ENCODE results near the gene RAD18.

Gene RAD18

DNA sequence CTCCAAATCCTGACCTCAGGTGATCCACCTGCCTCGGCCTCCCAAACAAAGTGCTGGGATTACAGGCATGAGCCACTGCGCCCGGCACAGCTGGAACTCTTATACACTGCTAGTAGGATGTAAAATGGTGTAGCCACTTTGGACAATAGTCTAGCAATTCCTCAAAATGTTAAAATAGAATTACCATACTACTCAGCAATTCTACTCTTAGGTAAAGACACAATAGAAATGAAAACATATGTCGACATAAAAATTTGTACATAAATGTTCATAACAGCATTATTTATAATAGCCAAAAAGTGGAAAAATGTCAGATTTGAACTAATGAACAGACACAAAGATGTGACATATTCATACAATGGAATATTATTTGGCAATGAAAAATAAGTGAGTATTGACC lies 33.4 kb downstream of the RAD18 start:
- H3K4me3 ChIP-seq (ENCODE audit: low read depth in 1 of 5, low read length in 5 of 5), result no peak overlapping the region
- H3K9me3 ChIP-seq (ENCODE audit: control insufficient read depth in 5 of 5, low read length in 5 of 5), result no peaks in the 10 kb centered on the region

DNA sequence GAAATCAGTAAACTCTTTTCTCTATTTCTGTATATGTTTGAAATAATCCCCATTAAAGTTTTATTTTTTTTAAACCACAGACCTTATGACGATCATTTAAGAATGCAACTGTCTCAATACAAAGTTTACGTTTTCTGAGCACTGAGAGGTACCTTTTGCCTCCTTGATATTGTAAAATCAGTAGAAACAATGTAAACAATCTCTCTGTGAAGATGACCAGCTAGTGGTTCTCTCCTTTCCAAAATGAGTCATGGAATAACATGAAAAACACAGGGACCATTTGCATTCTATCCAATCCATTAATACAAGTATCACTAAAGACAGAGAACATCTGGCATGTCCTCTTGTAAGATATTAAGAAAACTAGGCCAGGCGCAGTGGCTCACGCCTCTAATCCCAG lies 48.8 kb downstream of the RAD18 start:
- no peaks in the 10 kb centered on the region for H3K9me3 ChIP-seq (ENCODE audit: control insufficient read depth in 5 of 5, low read length in 5 of 5)
- no peaks in the 10 kb centered on the region for H3K27me3 ChIP-seq (ENCODE audit: control insufficient read depth in 5 of 5, insufficient read depth in 4 of 5, low read length in 5 of 5)
- H3K36me3 ChIP-seq (ENCODE audit: control insufficient read depth in 5 of 5, insufficient read depth in 5 of 5, low read length in 5 of 5), result peaks cover 0 to 22% (median 4%) of the 10 kb centered on the region in 5 donors
- no peak overlapping the region for H3K4me3 ChIP-seq (ENCODE audit: low read depth in 1 of 5, low read length in 5 of 5)
- no peak overlapping the region for H3K9ac ChIP-seq (ENCODE audit: low read length in 5 of 5)
- H3K27ac ChIP-seq (ENCODE audit: low read depth, low read length), result no peak overlapping the region
- H3K4me1 ChIP-seq (ENCODE audit: control insufficient read depth in 5 of 5, insufficient read depth in 5 of 5, low read length in 5 of 5), result no peaks in the 10 kb centered on the region

More for the DNA sequence above, 33.4 kb downstream of the RAD18 start:
- no peaks in the 10 kb centered on the region for H3K27me3 ChIP-seq (ENCODE audit: control insufficient read depth in 5 of 5, insufficient read depth in 4 of 5, low read length in 5 of 5)
- H3K9ac ChIP-seq (ENCODE audit: low read length in 5 of 5), result no peak overlapping the region
- no peak overlapping the region for H3K27ac ChIP-seq (ENCODE audit: low read depth, low read length)
- H3K36me3 ChIP-seq (ENCODE audit: control insufficient read depth in 5 of 5, insufficient read depth in 5 of 5, low read length in 5 of 5), result peaks cover 0 to 1% (median 0%) of the 10 kb centered on the region in 5 donors
- no peaks in the 10 kb centered on the region for H3K4me1 ChIP-seq (ENCODE audit: control insufficient read depth in 5 of 5, insufficient read depth in 5 of 5, low read length in 5 of 5)

DNA sequence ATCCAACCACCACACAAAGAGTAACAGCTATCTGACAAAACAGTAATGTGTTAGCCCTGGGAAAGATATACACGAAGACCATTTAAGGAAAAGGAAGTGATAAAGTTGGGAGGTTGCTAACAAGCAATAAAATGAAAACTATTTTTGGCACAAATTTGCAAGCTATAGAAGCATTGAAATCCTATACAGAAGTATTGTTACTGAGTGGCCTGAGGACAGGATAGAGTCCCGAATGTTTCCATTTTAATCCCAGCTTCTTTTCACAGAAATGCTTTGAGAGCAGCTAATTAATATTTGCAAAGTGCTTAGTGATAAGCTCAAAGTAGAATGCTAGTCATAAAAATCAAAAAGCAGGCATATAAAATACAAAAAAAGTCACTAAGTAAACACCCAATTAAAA lies 51.5 kb downstream of the RAD18 start:
- no peaks in the 10 kb centered on the region for H3K4me1 ChIP-seq (ENCODE audit: control insufficient read depth in 5 of 5, insufficient read depth in 5 of 5, low read length in 5 of 5)
- H3K9me3 ChIP-seq (ENCODE audit: control insufficient read depth in 5 of 5, low read length in 5 of 5), result no peaks in the 10 kb centered on the region
- H3K9ac ChIP-seq (ENCODE audit: low read length in 5 of 5), result no peak overlapping the region
- H3K27me3 ChIP-seq (ENCODE audit: control insufficient read depth in 5 of 5, insufficient read depth in 4 of 5, low read length in 5 of 5), result no peaks in the 10 kb centered on the region
- no peak overlapping the region for H3K4me3 ChIP-seq (ENCODE audit: low read depth in 1 of 5, low read length in 5 of 5)
- H3K27ac ChIP-seq (ENCODE audit: low read depth, low read length), result no peak overlapping the region
- peaks cover 0 to 34% (median 4%) of the 10 kb centered on the region in 5 donors for H3K36me3 ChIP-seq (ENCODE audit: control insufficient read depth in 5 of 5, insufficient read depth in 5 of 5, low read length in 5 of 5)

DNA sequence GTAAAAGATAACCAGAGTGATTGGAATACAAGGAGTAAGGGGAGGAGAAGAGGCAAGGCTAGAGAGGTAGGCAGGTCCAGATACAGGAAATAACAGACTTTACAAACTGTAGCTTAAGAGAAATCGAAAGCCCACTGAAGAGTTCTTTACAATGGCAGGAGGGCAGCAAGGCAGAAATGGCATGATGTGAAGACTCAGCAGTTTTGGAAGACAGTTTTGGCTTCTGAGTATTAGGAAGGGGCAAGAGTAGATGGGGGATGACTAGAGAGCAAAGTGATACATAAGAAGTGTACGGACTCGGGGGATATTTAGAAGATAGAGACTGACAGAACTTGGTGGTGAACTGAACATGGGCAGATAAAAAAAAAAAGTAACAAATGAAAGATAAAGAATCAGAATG lies 54.1 kb downstream of the RAD18 start:
- H3K9ac ChIP-seq (ENCODE audit: low read length in 5 of 5), result no peak overlapping the region
- no peaks in the 10 kb centered on the region for H3K9me3 ChIP-seq (ENCODE audit: control insufficient read depth in 5 of 5, low read length in 5 of 5)
- peaks cover 0 to 27% (median 4%) of the 10 kb centered on the region in 5 donors for H3K36me3 ChIP-seq (ENCODE audit: control insufficient read depth in 5 of 5, insufficient read depth in 5 of 5, low read length in 5 of 5)
- H3K4me3 ChIP-seq (ENCODE audit: low read depth in 1 of 5, low read length in 5 of 5), result no peak overlapping the region
- H3K4me1 ChIP-seq (ENCODE audit: control insufficient read depth in 5 of 5, insufficient read depth in 5 of 5, low read length in 5 of 5), result no peaks in the 10 kb centered on the region
- no peaks in the 10 kb centered on the region for H3K27me3 ChIP-seq (ENCODE audit: control insufficient read depth in 5 of 5, insufficient read depth in 4 of 5, low read length in 5 of 5)
- H3K27ac ChIP-seq (ENCODE audit: low read depth, low read length), result no peak overlapping the region

DNA sequence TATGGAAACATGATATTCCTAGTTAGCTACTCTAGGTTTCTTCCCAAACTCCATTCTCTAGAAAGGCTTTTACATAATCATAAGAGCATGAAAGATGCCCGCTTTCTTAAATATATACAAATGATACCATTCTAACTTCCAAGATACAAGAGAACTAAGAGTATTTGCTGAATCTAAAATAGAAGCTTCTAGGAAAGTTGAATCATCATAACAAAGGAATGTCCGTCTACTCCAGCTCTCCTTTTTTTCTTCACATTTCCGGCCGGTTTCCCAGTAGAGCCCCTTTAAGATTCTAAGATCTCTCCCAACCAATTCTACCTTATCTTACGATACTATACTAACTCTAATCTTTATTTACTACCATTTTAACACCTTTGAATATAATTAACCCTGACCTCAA lies 60.1 kb downstream of the RAD18 start:
- no peaks in the 10 kb centered on the region for H3K9me3 ChIP-seq (ENCODE audit: control insufficient read depth in 5 of 5, low read length in 5 of 5)
- peaks cover 0 to 15% (median 2%) of the 10 kb centered on the region in 5 donors for H3K36me3 ChIP-seq (ENCODE audit: control insufficient read depth in 5 of 5, insufficient read depth in 5 of 5, low read length in 5 of 5)
- H3K9ac ChIP-seq (ENCODE audit: low read length in 5 of 5), result no peak overlapping the region
- no peaks in the 10 kb centered on the region for H3K4me1 ChIP-seq (ENCODE audit: control insufficient read depth in 5 of 5, insufficient read depth in 5 of 5, low read length in 5 of 5)
- no peaks in the 10 kb centered on the region for H3K27me3 ChIP-seq (ENCODE audit: control insufficient read depth in 5 of 5, insufficient read depth in 4 of 5, low read length in 5 of 5)
- H3K4me3 ChIP-seq (ENCODE audit: low read depth in 1 of 5, low read length in 5 of 5), result no peak overlapping the region
- no peak overlapping the region for H3K27ac ChIP-seq (ENCODE audit: low read depth, low read length)

DNA sequence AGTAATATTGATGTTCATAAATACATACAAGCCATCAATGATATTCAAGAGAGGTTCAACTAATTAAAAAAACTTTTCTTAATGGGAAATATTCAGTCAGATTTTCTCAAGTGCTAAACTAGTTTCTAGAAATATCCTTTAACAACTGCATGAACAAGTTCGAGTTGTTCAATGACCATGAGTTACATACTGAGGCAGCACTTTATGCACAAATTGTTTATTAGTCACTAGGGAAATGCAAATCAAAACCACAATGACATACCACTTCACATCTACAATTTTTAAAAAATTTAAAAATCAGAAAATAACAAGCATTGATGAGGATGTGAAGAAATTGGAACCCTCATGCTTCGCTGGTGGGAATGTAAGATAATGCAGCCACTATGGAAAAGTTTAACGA lies 62.4 kb downstream of the RAD18 start:
- Histone ChIP-seq H3K27ac (ENCODE audit: low read depth, low read length) (no peak overlapping the region), H3K36me3 (ENCODE audit: control insufficient read depth in 5 of 5, insufficient read depth in 5 of 5, low read length in 5 of 5) (peaks cover 3 to 22% (median 9%) of the 10 kb centered on the region in 5 donors), H3K27me3 (ENCODE audit: control insufficient read depth in 5 of 5, insufficient read depth in 4 of 5, low read length in 5 of 5) (no peaks in the 10 kb centered on the region), H3K4me1 (ENCODE audit: control insufficient read depth in 5 of 5, insufficient read depth in 5 of 5, low read length in 5 of 5) (no peaks in the 10 kb centered on the region), H3K9me3 (ENCODE audit: control insufficient read depth in 5 of 5, low read length in 5 of 5) (no peaks in the 10 kb centered on the region), H3K4me3 (ENCODE audit: low read depth in 1 of 5, low read length in 5 of 5) (no peak overlapping the region), H3K9ac (ENCODE audit: low read length in 5 of 5) (no peak overlapping the region)

DNA sequence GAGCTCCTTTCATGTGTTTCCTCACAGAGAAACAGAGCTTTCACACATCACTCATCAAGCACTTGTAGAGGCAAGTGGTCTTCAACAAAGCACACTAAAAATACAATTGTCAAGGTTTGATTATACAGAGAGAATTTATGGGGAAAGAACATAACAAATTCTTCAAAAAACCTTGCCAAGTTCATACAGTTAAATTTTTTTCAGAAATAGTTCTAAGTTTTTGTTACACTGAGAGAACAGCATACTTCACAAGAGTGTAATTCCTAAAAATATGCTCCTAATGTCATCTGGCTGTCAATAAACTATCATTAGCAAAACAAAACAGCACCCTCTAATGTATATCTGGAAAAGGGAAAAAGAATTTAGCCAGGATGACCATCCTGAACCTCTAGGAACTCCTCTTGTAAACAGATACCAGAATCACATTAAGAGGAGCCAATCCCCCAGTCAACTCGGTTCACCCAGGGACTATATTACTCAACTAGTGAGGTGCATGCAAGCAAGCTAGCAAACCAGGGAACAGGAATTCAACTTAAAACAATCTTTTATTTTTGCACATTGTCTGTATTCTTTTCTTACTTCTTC lies 63.3 kb downstream of the RAD18 start:
- Histone ChIP-seq H3K9me3 (ENCODE audit: control insufficient read depth in 5 of 5, low read length in 5 of 5) (no peaks in the 10 kb centered on the region), H3K9ac (ENCODE audit: low read length in 5 of 5) (no peak overlapping the region), H3K4me3 (ENCODE audit: low read depth in 1 of 5, low read length in 5 of 5) (no peak overlapping the region), H3K27ac (ENCODE audit: low read depth, low read length) (no peak overlapping the region), H3K4me1 (ENCODE audit: control insufficient read depth in 5 of 5, insufficient read depth in 5 of 5, low read length in 5 of 5) (no peaks in the 10 kb centered on the region), H3K36me3 (ENCODE audit: control insufficient read depth in 5 of 5, insufficient read depth in 5 of 5, low read length in 5 of 5) (peaks cover 3 to 19% (median 9%) of the 10 kb centered on the region in 5 donors), H3K27me3 (ENCODE audit: control insufficient read depth in 5 of 5, insufficient read depth in 4 of 5, low read length in 5 of 5) (no peaks in the 10 kb centered on the region)

DNA sequence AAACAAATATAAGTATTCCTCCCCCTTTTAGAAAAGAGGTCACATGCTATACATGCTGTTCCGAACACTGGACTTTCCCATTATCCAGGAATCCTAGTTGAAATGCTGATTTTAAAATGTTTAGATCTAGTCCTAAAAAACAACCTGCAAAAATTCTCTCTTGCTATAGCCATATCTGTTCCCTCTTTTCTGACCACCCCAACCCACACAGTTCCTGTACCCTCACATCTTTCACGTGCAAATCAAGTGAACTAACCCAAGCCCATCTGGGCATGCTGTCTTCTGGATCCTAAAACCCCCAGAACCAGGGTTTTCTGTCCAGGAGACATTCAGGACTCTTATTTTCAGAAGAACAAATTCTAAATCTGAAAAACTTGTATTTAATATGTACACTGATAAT lies 67.4 kb downstream of the RAD18 start:
- H3K4me3 ChIP-seq (ENCODE audit: low read depth in 1 of 5, low read length in 5 of 5), result no peak overlapping the region
- H3K4me1 ChIP-seq (ENCODE audit: control insufficient read depth in 5 of 5, insufficient read depth in 5 of 5, low read length in 5 of 5), result no peaks in the 10 kb centered on the region
- no peaks in the 10 kb centered on the region for H3K9me3 ChIP-seq (ENCODE audit: control insufficient read depth in 5 of 5, low read length in 5 of 5)
- no peak overlapping the region for H3K27ac ChIP-seq (ENCODE audit: low read depth, low read length)
- no peaks in the 10 kb centered on the region for H3K27me3 ChIP-seq (ENCODE audit: control insufficient read depth in 5 of 5, insufficient read depth in 4 of 5, low read length in 5 of 5)
- H3K9ac ChIP-seq (ENCODE audit: low read length in 5 of 5), result no peak overlapping the region
- peaks cover 3 to 14% (median 9%) of the 10 kb centered on the region in 5 donors for H3K36me3 ChIP-seq (ENCODE audit: control insufficient read depth in 5 of 5, insufficient read depth in 5 of 5, low read length in 5 of 5)

DNA sequence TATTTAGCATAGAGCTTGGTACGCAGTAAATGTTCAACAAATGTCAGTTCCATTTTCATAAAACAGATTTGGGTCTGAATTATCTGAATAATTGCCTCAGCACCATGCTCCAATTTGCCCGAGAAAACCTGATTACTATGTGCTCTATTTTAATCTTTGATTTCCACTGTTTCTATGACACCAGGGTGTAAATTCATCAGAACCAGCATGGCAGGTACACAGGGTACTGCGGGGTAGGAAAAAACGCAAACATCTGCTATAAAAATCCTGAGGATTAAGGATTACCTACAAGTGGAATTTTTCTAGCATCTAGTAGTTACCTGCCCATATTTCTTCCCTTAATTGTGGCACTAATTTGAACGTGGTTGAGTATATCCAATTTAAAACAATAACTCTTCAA lies 70.3 kb downstream of the RAD18 start:
- Histone ChIP-seq H3K9ac (ENCODE audit: low read length in 5 of 5) (no peak overlapping the region), H3K27ac (ENCODE audit: low read depth, low read length) (no peak overlapping the region), H3K4me1 (ENCODE audit: control insufficient read depth in 5 of 5, insufficient read depth in 5 of 5, low read length in 5 of 5) (no peaks in the 10 kb centered on the region)

DNA sequence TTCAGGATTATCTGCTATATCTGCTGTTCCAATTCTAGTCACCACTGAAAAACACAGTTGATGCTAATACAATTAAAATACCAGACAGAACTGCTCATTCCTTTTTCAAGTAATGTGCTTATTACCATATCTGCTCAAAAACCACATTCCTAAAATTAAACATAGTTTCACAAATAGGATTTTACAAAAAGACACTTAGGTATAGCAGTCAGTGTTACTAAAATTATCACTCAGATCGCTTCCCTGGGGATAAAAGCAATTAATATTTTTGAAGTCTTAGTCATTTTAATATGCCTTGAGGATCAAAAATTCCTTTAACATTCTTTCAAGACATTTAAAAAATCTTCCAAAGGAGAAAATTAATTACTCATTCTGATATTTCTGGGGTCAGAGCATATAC lies 71.5 kb downstream of the RAD18 start:
- Histone ChIP-seq H3K9ac (ENCODE audit: low read length in 5 of 5) (no peak overlapping the region), H3K4me1 (ENCODE audit: control insufficient read depth in 5 of 5, insufficient read depth in 5 of 5, low read length in 5 of 5) (no peaks in the 10 kb centered on the region), H3K27me3 (ENCODE audit: control insufficient read depth in 5 of 5, insufficient read depth in 4 of 5, low read length in 5 of 5) (no peaks in the 10 kb centered on the region), H3K27ac (ENCODE audit: low read depth, low read length) (no peak overlapping the region), H3K9me3 (ENCODE audit: control insufficient read depth in 5 of 5, low read length in 5 of 5) (no peaks in the 10 kb centered on the region), H3K36me3 (ENCODE audit: control insufficient read depth in 5 of 5, insufficient read depth in 5 of 5, low read length in 5 of 5) (peaks cover 4 to 21% (median 13%) of the 10 kb centered on the region in 5 donors), H3K4me3 (ENCODE audit: low read depth in 1 of 5, low read length in 5 of 5) (no peak overlapping the region)

More for the DNA sequence above, 70.3 kb downstream of the RAD18 start:
- Histone ChIP-seq H3K27me3 (ENCODE audit: control insufficient read depth in 5 of 5, insufficient read depth in 4 of 5, low read length in 5 of 5) (no peaks in the 10 kb centered on the region), H3K4me3 (ENCODE audit: low read depth in 1 of 5, low read length in 5 of 5) (no peak overlapping the region), H3K9me3 (ENCODE audit: control insufficient read depth in 5 of 5, low read length in 5 of 5) (no peaks in the 10 kb centered on the region), H3K36me3 (ENCODE audit: control insufficient read depth in 5 of 5, insufficient read depth in 5 of 5, low read length in 5 of 5) (peaks cover 5 to 26% (median 16%) of the 10 kb centered on the region in 5 donors)

Data from subcutaneous abdominal adipose tissue (tissue), 5 donors.